ENCODE data around the gene PEX19.

- TF ChIP-seq, protein P1, sequence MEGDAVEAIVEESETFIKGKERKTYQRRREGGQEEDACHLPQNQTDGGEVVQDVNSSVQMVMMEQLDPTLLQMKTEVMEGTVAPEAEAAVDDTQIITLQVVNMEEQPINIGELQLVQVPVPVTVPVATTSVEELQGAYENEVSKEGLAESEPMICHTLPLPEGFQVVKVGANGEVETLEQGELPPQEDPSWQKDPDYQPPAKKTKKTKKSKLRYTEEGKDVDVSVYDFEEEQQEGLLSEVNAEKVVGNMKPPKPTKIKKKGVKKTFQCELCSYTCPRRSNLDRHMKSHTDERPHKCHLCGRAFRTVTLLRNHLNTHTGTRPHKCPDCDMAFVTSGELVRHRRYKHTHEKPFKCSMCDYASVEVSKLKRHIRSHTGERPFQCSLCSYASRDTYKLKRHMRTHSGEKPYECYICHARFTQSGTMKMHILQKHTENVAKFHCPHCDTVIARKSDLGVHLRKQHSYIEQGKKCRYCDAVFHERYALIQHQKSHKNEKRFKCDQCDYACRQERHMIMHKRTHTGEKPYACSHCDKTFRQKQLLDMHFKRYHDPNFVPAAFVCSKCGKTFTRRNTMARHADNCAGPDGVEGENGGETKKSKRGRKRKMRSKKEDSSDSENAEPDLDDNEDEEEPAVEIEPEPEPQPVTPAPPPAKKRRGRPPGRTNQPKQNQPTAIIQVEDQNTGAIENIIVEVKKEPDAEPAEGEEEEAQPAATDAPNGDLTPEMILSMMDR (IDR thresholded peaks at IDR 0.05) = no peak
- no peak for TF ChIP-seq POLR2A (IDR thresholded peaks at IDR 0.05)
Observed at GRCh38 chr1:160282807-160283206, 2.1 kb downstream of the PEX19 start.

Data from uterus (tissue), 2 donors.